ENCODE data around the gene NASP. TPM values are rescaled to one million over a fixed set of nuclear protein-coding genes. Genes with fewer than 3 reads are reported as not detected.

The NASP gene
- total and polyA plus RNA-seq, 9 donors, result 60.4 to 122 (median 83.0) TPM

DNA sequence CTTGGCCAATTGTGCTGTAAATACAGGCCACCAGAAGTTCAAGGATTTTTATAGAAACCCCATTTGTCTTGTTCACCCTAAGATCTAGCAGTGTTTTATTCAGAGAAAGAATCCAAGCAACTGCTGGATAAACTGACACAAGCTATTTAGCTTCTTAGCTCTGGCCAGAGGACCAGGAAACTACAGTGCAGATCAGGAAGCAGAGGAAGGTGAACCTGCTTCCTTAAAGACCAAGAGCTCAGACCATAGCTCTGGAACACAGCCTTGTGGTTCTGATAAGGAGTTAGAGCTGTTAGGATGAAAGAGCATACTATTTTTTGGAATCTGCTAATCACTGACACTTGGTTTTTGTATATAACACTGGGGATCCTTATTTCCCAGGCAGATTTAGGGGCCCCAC, 45.2 kb downstream of the NASP start:
- TF ChIP-seq EP300 (IDR thresholded peaks at IDR 0.05) (no peak), POLR2A (IDR thresholded peaks at IDR 0.05) (no peak)
- TF ChIP-seq, protein P1, sequence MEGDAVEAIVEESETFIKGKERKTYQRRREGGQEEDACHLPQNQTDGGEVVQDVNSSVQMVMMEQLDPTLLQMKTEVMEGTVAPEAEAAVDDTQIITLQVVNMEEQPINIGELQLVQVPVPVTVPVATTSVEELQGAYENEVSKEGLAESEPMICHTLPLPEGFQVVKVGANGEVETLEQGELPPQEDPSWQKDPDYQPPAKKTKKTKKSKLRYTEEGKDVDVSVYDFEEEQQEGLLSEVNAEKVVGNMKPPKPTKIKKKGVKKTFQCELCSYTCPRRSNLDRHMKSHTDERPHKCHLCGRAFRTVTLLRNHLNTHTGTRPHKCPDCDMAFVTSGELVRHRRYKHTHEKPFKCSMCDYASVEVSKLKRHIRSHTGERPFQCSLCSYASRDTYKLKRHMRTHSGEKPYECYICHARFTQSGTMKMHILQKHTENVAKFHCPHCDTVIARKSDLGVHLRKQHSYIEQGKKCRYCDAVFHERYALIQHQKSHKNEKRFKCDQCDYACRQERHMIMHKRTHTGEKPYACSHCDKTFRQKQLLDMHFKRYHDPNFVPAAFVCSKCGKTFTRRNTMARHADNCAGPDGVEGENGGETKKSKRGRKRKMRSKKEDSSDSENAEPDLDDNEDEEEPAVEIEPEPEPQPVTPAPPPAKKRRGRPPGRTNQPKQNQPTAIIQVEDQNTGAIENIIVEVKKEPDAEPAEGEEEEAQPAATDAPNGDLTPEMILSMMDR (IDR thresholded peaks at IDR 0.05), result no peak
- Histone ChIP-seq H3K4me3 (no peak overlapping the region), H3K27ac (no peak overlapping the region), H3K9me3 (no peaks in the 10 kb centered on the region), H3K36me3 (no peaks in the 10 kb centered on the region), H3K27me3 (no peaks in the 10 kb centered on the region), H3K4me1 (ENCODE audit: insufficient read depth) (no peaks in the 10 kb centered on the region)
- no peak for DNase-seq
- intact Hi-C loops (cut with DNase I), result no loop called here

DNA sequence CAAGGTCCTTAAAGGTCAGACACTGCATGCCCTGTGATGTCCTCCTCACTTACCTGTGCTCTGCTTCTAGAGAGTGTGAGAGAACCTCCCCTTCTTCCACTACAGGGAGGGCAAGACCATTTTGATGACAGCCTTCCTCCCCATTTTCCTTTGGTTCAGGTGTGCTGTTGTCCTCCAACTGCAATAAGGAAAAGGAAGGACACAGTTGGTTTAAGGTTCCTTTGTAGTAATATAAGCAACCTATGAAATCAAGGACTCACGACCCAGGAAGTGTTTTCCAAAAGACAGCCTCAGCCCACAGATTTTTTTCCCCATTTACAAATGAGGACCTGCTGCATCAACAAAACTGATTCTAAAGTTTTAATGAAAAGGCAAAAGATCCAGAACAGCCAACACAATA, 46.6 kb downstream of the NASP start:
- Histone ChIP-seq H3K27ac (no peak overlapping the region), H3K27me3 (no peaks in the 10 kb centered on the region), H3K9me3 (no peaks in the 10 kb centered on the region), H3K4me1 (ENCODE audit: insufficient read depth) (no peaks in the 10 kb centered on the region), H3K4me3 (no peak overlapping the region), H3K36me3 (no peaks in the 10 kb centered on the region)
- no peak for DNase-seq
- WGBS, 3 donors, result 72 to 84% (median 81%) methylated on average over 1 of the region's 1 CpG
- intact Hi-C loops (cut with DNase I), result no loop called here
- TF ChIP-seq, protein P1 (IDR thresholded peaks at IDR 0.05), result no peak
- TF ChIP-seq EP300 (IDR thresholded peaks at IDR 0.05) (no peak), POLR2A (IDR thresholded peaks at IDR 0.05) (no peak)

DNA sequence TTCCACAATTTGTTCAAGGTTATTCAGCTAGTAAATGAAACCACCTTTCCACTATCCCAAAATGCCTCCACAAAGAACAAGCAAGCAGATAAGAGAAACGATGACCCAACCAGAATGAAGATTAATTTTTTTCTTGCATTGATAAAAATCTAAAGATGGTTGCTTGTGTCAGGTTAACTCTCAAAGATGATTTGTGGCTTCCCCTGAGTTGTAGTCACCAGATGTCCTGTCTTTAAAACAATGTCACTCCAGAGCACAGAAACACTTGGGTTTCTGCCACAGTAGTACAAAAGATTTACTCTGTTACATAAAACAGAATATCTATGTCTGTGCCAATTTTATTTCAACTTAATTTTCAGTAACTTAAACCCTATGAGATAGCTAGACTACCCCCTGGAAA, 51.4 kb downstream of the NASP start:
- Histone ChIP-seq H3K4me1 (ENCODE audit: insufficient read depth) (no peaks in the 10 kb centered on the region), H3K27me3 (no peaks in the 10 kb centered on the region), H3K9me3 (no peaks in the 10 kb centered on the region), H3K36me3 (no peaks in the 10 kb centered on the region), H3K27ac (no peak overlapping the region), H3K4me3 (no peak overlapping the region)
- intact Hi-C loops (cut with DNase I), result no loop called here
- 24 to 31% (median 27%) methylated on average over 1 of the region's 1 CpG for WGBS, 3 donors
- TF ChIP-seq POLR2A (IDR thresholded peaks at IDR 0.05) (no peak), EP300 (IDR thresholded peaks at IDR 0.05) (no peak)
- TF ChIP-seq, protein P1 (IDR thresholded peaks at IDR 0.05), result no peak
- no peak for DNase-seq

DNA sequence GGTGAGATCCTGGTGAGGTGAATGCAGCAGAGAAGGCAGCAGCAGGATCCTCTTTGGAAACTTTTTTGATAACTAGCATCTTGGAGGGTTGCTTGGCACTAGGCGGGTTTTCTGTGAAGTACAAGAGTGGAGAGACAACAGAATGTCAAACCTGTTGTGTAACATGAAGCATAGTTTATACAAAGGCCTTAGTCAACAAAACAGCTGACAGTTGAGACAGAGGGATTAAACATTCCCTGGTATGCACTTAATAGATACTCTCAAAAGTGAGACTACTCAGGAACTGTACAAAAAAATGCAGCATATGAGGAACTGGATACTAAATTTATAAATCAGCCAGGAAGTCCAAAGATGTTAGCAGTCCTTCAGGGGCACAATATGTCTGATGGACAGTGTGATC, 56.5 kb downstream of the NASP start:
- TF ChIP-seq POLR2A (IDR thresholded peaks at IDR 0.05) (no peak), EP300 (IDR thresholded peaks at IDR 0.05) (no peak)
- TF ChIP-seq, protein P1 (IDR thresholded peaks at IDR 0.05), result no peak
- intact Hi-C loops (cut with DNase I), result no loop called here
- no peaks in the 10 kb centered on the region for H3K27me3 ChIP-seq
- H3K9me3 ChIP-seq, result no peaks in the 10 kb centered on the region
- WGBS, 3 donors, result 93 to 100% (median 96%) methylated on average over 1 of the region's 1 CpG
- no peaks in the 10 kb centered on the region for H3K4me1 ChIP-seq (ENCODE audit: insufficient read depth)
- DNase-seq, result no peak
- H3K4me3 ChIP-seq, result no peak overlapping the region
- no peak overlapping the region for H3K27ac ChIP-seq
- no peaks in the 10 kb centered on the region for H3K36me3 ChIP-seq

DNA sequence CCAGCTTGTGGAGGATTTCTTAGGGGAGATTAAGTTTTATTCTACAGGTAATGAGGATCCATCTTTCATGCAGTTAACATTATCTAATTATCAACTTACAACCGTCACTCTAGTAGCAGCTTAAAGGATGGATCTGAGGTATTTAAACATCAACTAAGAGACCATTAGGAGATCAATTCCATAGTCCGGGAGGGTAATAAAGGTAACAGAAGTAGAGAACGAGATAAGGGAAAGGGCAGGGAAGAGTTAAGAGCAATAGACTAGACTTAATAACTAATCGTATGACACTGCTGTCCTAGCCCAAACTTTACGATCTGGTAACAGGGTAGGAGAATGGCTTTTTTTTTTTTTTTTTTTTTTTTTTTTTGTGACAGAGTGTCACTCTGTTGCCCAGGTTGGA, 59.5 kb downstream of the NASP start:
- WGBS, 3 donors, result 65 to 83% (median 74%) methylated on average over 5 of the region's 5 CpGs
- TF ChIP-seq EP300 (IDR thresholded peaks at IDR 0.05) (no peak), POLR2A (IDR thresholded peaks at IDR 0.05) (no peak)
- TF ChIP-seq, protein P1 (IDR thresholded peaks at IDR 0.05), result no peak

More for the DNA sequence above, 59.5 kb downstream of the NASP start:
- H3K36me3 ChIP-seq, result no peaks in the 10 kb centered on the region
- H3K4me3 ChIP-seq, result no peak overlapping the region
- H3K27me3 ChIP-seq, result no peaks in the 10 kb centered on the region
- H3K4me1 ChIP-seq (ENCODE audit: insufficient read depth), result no peaks in the 10 kb centered on the region
- intact Hi-C loops (cut with DNase I), result no loop called here
- DNase-seq, result no peak
- H3K27ac ChIP-seq, result no peak overlapping the region
- H3K9me3 ChIP-seq, result no peaks in the 10 kb centered on the region

Data from ovary (tissue), 9 donors.